HepG2 (cell line): Measurements from ENCODE around the gene PRSS8. TPM values are rescaled to one million over a fixed set of nuclear protein-coding genes. Genes with fewer than 3 reads are reported as not detected.

Experiments
- ATAC-seq: fragments of 200-7000 bp; cut with Tn5 transposase; 3 replicates; pipeline ENCODE4 v1.9.1; 2020; ENCODE audit warnings: mild to moderate bottlenecking, moderate library complexity
- BruUV-seq: library from RNA; stranded (reverse); fragments of 400-500 nt; replicated peaks from 2 replicates; lab custom pipeline; 2021; lab: Mats Ljungman, UMichigan
- CTCF ChIA-PET: fragments of 300-600 bp; formaldehyde crosslinking; extraction: SDS; loops from one replicate; lab custom pipeline; 2021; ENCODE audit warnings: low total read pairs, inconsistent platforms, low intra/inter-chr PET ratio; lab: Yijun Ruan, JAX
- POLR2A ChIA-PET: fragments of 350-600 bp; sonication (Branson Sonifier 250); formaldehyde crosslinking; loops from one replicate; lab custom pipeline; 2020; ENCODE audit warnings: antibody characterized with exemption, inconsistent platforms; lab: Yijun Ruan, JAX
- DNase-seq: peaks from one replicate; pipeline ENCODE4 v3.0.0-alpha.2; 2015; ENCODE audit warnings: low spot score
- FAIRE-seq: peaks from 3 replicates; lab custom pipeline; 2011; peaks lifted over from hg19 to GRCh38; lab: Jason Lieb, UNC
- H2AFZ ChIP-seq: one replicate; pipeline ENCODE4 v1.6.1; 2011; ENCODE audit warnings: low read length, inconsistent platforms
- H3K27ac ChIP-seq: fragments of 300-600 bp; 3 replicates; pipeline ENCODE4 v1.8.0; 2011; ENCODE audit warnings: mixed run types, mild to moderate bottlenecking, mixed read lengths, low read length, inconsistent platforms; ENCODE audit not compliant: insufficient read depth; ENCODE audit errors: extremely low read length
- H3K27me3 ChIP-seq, 2 experiments: fragments of 200-600 bp in 1 of 2; 2 replicates in 1 of 2; 3 replicates in 1 of 2; pipeline versions ENCODE4 v1.6.0 to v1.8.0; 2011; ENCODE audit warnings: low read length in 2 of 2, mild to moderate bottlenecking in 2 of 2, moderate library complexity in 2 of 2, inconsistent platforms in 1 of 2; ENCODE audit not compliant: insufficient read depth in 2 of 2, control insufficient read depth in 1 of 2
- H3K36me3 ChIP-seq, 2 experiments: fragments of 200-600 bp in 1 of 2; replicated peaks in 1 of 2; 2 replicates in 1 of 2; 3 replicates in 1 of 2; pipeline versions ENCODE4 v1.5.1 to v1.8.0; 2011; ENCODE audit warnings: low read length in 2 of 2, inconsistent platforms in 1 of 2; ENCODE audit not compliant: insufficient read depth in 2 of 2, control insufficient read depth in 1 of 2
- H3K4me1 ChIP-seq: 2 replicates; pipeline ENCODE4 v1.5.1; 2012; ENCODE audit warnings: low read length, inconsistent platforms; ENCODE audit not compliant: insufficient read depth
- H3K4me2 ChIP-seq: 2 replicates; pipeline ENCODE4 v1.6.0; 2011; ENCODE audit warnings: low read depth, low read length, inconsistent platforms
- H3K4me3 ChIP-seq, 3 experiments: fragments of 200-600 bp in 1 of 3; sonication (generic), shearing (Covaris generic) in 1 of 3; replicated peaks in 1 of 3; 2 replicates each; pipeline ENCODE4 v1.5.1; 2011 to 2016; ENCODE audit warnings: low read length in 3 of 3, inconsistent platforms in 2 of 3, low read depth in 2 of 3, mild to moderate bottlenecking in 2 of 3, control low read depth in 1 of 3, mixed read lengths in 1 of 3; ENCODE audit not compliant: insufficient read depth in 1 of 3
- H3K79me2 ChIP-seq: one replicate; pipeline ENCODE4 v1.6.1; 2011; ENCODE audit warnings: low read length, inconsistent platforms; ENCODE audit not compliant: insufficient read depth
- H3K9ac ChIP-seq: 2 replicates; pipeline ENCODE4 v1.6.0; 2011; ENCODE audit warnings: mild to moderate bottlenecking, low read depth, low read length, inconsistent platforms; ENCODE audit not compliant: insufficient read depth
- H3K9me3 ChIP-seq: 2 replicates; pipeline ENCODE4 v1.5.1; 2012; ENCODE audit warnings: mild to moderate bottlenecking, low read length
- H4K20me1 ChIP-seq: 2 replicates; pipeline ENCODE4 v1.6.0; 2011; ENCODE audit warnings: inconsistent platforms, mild to moderate bottlenecking, low read length, moderate library complexity; ENCODE audit not compliant: insufficient read depth
- ATM ChIP-seq: fragments of 450-650 bp; IDR thresholded peaks from 2 replicates; pipeline ENCODE4 v1.7.1; 2017; ENCODE audit warnings: mild to moderate bottlenecking, borderline replicate concordance
- HNRNPLL ChIP-seq: fragments of 200-400 bp; formaldehyde crosslinking; IDR thresholded peaks from 2 replicates; pipeline ENCODE4 v1.6.1; 2017; ENCODE audit warnings: mild to moderate bottlenecking, low read depth, low read length; ENCODE audit not compliant: poor library complexity, severe bottlenecking
- NFAT5 ChIP-seq: sonication (generic); formaldehyde crosslinking; IDR thresholded peaks from 2 replicates; pipeline ENCODE4 v1.4.0; 2020; ENCODE audit warnings: missing genetic modification reagents
- POLR2A ChIP-seq, 2 experiments: IDR thresholded peaks; 2 replicates each; pipeline ENCODE4 v1.6.1; 2011; ENCODE audit warnings: low read depth in 2 of 2, low read length in 2 of 2, mild to moderate bottlenecking in 1 of 2, moderate library complexity in 1 of 2; ENCODE audit not compliant: insufficient read depth in 1 of 2
- ZBTB14 ChIP-seq: sonication (generic); formaldehyde crosslinking; IDR thresholded peaks from 2 replicates; pipeline ENCODE4 v1.4.0; 2020; ENCODE audit warnings: missing genetic modification reagents
- ZNF281 ChIP-seq: sonication (generic); formaldehyde crosslinking; IDR thresholded peaks from 2 replicates; pipeline ENCODE4 v1.4.0; 2020; ENCODE audit warnings: missing genetic modification reagents, borderline replicate concordance
- ZNF3 ChIP-seq: IDR thresholded peaks from 2 replicates; pipeline ENCODE4 v1.7.0; 2017; ENCODE audit warnings: inconsistent platforms
- ZNF317 ChIP-seq: sonication (generic); formaldehyde crosslinking; IDR thresholded peaks from 2 replicates; pipeline ENCODE4 v1.5.0; 2020; ENCODE audit warnings: mild to moderate bottlenecking, missing genetic modification reagents
- ZNF414 ChIP-seq: sonication (generic); formaldehyde crosslinking; IDR thresholded peaks from 2 replicates; pipeline ENCODE4 v1.5.0; 2020; ENCODE audit warnings: missing genetic modification reagents
- WGBS: methylation state at CpG from one replicate; pipeline ENCODE4 v1.1.6; 2017; ENCODE audit warnings: low lambda C conversion rate; 5-methylcytosine and 5-hydroxymethylcytosine counted together
- in situ Hi-C: cut with HindIII; loops from 2 replicates; pipeline ENCODE4 v1.10.0; 2017; ENCODE audit warnings: low pct_unique_long_range_greater_than_20kb; ENCODE audit not compliant: extremely low pct_ligation_motif_present
- intact Hi-C: fragments of 100-400 bp; cut with micrococcal nuclease; formaldehyde crosslinking; loops from one replicate; pipeline ENCODE4 v1.10.0; 2022; ENCODE audit not compliant: unreplicated experiment
- polyA plus RNA-seq, 8 experiments: library from polyadenylated mRNA; depleted of rRNA in 3 of 8; stranded (reverse) in 7 of 8; unstranded in 1 of 8; fragments of >200 nt; fragmentation: Illumina TruSeq in 4 of 8; extraction: Trizol in 4 of 8; gene quantifications; 2 replicates each; pipeline versions ENCODE4 v1.2.1 to v1.2.3, GENCODE V29; 2011 to 2016; ENCODE audit warnings: low read depth in 4 of 8, missing spikeins in 1 of 8, mixed read lengths in 1 of 8; ENCODE audit not compliant: insufficient read depth in 1 of 8
- total RNA-seq, 5 experiments: library from RNA; depleted of rRNA; stranded (reverse); fragments of >200 nt; fragmentation: Illumina TruSeq; extraction: Trizol; gene quantifications; 2 replicates each; pipeline ENCODE4 v1.2.3, GENCODE V29; 2016; ENCODE audit warnings: low read depth in 1 of 5

The PRSS8 gene
- total and polyA plus RNA-seq, 2 of the 13 experiments (the other 11 are each of a cell fraction or from before 2014, with no cell fraction given): 2.6 to 7.2 TPM

- in situ Hi-C loops: no loop called here
- H3K27me3 ChIP-seq: no peaks in the 10 kb centered on the region
- H3K27ac ChIP-seq: no peak overlapping the region
- no TSS peak for BruUV-seq
- no peaks in the 10 kb centered on the region; the same call in 1 of the 2 replicates for H4K20me1 ChIP-seq
- no peak; the same call in 2 of the 3 replicates for ATAC-seq
- H3K4me1 ChIP-seq: no peaks in the 10 kb centered on the region
- H3K4me3 ChIP-seq: no peak overlapping the region
- 95% methylated on average over 18 of the region's 18 CpGs for WGBS
- H3K4me2 ChIP-seq: no peak overlapping the region
- H3K36me3 ChIP-seq: peaks cover 14 to 27% of the 10 kb centered on the region in 2 experiments
- peaks cover 8% of the 10 kb centered on the region for H3K79me2 ChIP-seq
- H2AFZ ChIP-seq: no peak overlapping the region
- no peak overlapping the region for H3K9ac ChIP-seq
- DNase-seq: no peak
- no peaks in the 10 kb centered on the region for H3K9me3 ChIP-seq
- intact Hi-C loops: no loop called here
- no peak for FAIRE-seq
- ChIA-PET POLR2A (interaction anchor here (1.4 to 3.3 kb wide), 2 partner anchors 12 to 31 kb away, joined by 3 to 17 read pairs; partner anchors contain the start of genes KAT8, ZNF646 and ZNF668), CTCF (no interaction called here)
- no peak for TF ChIP-seq ATM
- 0 out of 2 replicates have a peak, but pooled peaks have one; percentile 19 for TF ChIP-seq ZBTB14
- peak; percentile 12 for TF ChIP-seq HNRNPLL
- TF ChIP-seq ZNF3 (CRISPR knock-in tag): no peak
- no peak for TF ChIP-seq ZNF317 (CRISPR knock-in tag)
- TF ChIP-seq ZNF281 (CRISPR knock-in tag): no peak
- TF ChIP-seq ZNF414 (CRISPR knock-in tag): no peak
- TF ChIP-seq NFAT5: no peak
- TF ChIP-seq POLR2A (IDR thresholded peaks at IDR 0.05; ENCODE audit: insufficient read depth in 1 of 2, low read depth in 2 of 2, low read length in 2 of 2): peak in 1 of 2 experiments; percentile 8; a peak in 2 of 4 replicates
Measured at GRCh38 chr16:31085873-31086628, 49.5 kb downstream of the PRSS8 start.
